IPS-18a (cell line): ENCODE data around the gene WNK2.

Source experiments
- H3K27ac ChIP-seq: one replicate; pipeline ENCODE4 v1.5.1; 2013; ENCODE audit warnings: low read length
- H3K27me3 ChIP-seq: one replicate; pipeline ENCODE4 v1.6.1; 2013; ENCODE audit warnings: mild to moderate bottlenecking, low read length; ENCODE audit not compliant: control insufficient read depth, insufficient read depth
- H3K36me3 ChIP-seq: one replicate; pipeline ENCODE4 v1.6.1; 2013; ENCODE audit warnings: low read depth, low read length; ENCODE audit not compliant: control insufficient read depth
- H3K4me1 ChIP-seq: one replicate; pipeline ENCODE4 v1.6.1; 2013; ENCODE audit warnings: low read depth, low read length; ENCODE audit not compliant: control insufficient read depth
- H3K4me3 ChIP-seq: one replicate; pipeline ENCODE4 v1.5.1; 2013; ENCODE audit warnings: low read length
- H3K9ac ChIP-seq: one replicate; pipeline ENCODE4 v1.6.1; 2013; ENCODE audit warnings: mild to moderate bottlenecking, low read length, moderate library complexity
- H3K9me3 ChIP-seq: one replicate; pipeline ENCODE4 v1.6.1; 2013; ENCODE audit warnings: low read depth, low read length; ENCODE audit not compliant: control insufficient read depth

The WNK2 gene

DNA sequence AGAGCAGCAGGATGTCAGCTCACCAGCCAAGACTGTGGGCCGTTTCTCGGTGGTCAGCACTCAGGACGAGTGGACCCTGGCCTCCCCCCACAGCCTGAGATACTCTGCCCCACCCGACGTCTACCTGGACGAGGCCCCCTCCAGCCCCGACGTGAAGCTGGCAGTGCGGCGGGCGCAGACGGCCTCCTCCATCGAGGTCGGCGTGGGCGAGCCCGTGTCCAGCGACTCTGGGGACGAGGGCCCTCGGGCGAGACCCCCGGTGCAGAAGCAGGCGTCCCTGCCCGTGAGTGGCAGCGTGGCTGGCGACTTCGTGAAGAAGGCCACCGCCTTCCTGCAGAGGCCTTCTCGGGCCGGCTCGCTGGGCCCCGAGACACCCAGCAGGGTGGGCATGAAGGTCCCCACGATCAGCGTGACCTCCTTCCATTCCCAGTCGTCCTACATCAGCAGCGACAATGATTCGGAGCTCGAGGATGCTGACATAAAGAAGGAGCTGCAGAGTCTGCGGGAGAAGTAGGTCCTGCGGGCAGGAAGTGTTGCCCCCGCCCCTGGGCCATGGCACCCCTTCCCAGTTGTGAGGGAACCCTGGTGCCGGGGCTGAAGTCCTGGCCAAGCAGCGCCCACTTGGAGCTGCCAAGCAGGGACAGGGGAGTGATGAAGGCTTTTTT, 108.9 kb downstream of the WNK2 start:
- Histone ChIP-seq H3K27me3 (no peaks in the 10 kb centered on the region), H3K4me1 (no peaks in the 10 kb centered on the region), H3K27ac (no peak overlapping the region), H3K9me3 (no peaks in the 10 kb centered on the region), H3K36me3 (no peaks in the 10 kb centered on the region), H3K4me3 (no peak overlapping the region), H3K9ac (no peak overlapping the region)

DNA sequence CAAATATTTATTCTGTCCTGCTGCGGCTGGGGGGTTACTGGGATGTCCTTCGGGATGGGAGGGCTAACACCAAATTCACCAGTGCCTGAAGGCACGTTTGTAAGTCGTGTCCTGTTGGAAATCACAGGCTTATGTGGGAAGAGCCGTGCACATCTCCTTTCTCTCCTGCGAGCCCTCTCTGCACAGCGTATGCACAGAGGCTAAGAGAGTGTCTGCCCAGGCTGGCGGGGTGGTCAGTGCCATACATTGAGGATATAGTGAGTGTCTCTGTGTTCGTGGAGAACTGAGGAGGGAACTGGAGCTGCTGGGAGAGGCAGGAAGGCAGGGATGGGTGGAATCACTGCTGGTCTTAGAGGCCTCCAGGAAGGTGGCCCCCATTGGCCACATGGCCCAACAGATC, 110.1 kb downstream of the WNK2 start:
- H3K9me3 ChIP-seq, result no peaks in the 10 kb centered on the region
- H3K4me1 ChIP-seq, result no peaks in the 10 kb centered on the region
- no peak overlapping the region for H3K4me3 ChIP-seq
- no peak overlapping the region for H3K27ac ChIP-seq
- H3K27me3 ChIP-seq, result no peaks in the 10 kb centered on the region
- no peak overlapping the region for H3K9ac ChIP-seq
- H3K36me3 ChIP-seq, result no peaks in the 10 kb centered on the region

DNA sequence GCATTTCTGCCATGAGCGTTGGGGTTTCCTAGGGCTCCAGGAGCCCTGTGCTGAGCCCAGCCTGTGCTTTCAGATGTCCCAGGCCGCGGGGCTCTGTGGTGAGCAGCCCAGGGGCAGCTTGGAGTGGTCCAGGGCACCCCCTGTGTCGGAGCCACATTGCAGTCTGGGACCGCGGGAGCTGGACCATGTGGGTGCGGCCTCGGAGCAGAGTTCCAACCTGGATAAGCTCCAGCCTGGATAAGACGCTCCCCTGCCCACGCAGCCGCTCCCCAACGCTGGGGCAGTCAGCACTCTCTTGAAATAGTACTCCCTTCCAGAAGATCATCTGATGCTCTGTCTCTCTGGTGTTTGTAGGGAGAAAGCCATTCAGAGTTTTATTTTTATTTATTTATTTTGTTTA, 111.1 kb downstream of the WNK2 start:
- H3K4me1 ChIP-seq, result no peaks in the 10 kb centered on the region
- no peaks in the 10 kb centered on the region for H3K27me3 ChIP-seq
- H3K36me3 ChIP-seq, result no peaks in the 10 kb centered on the region
- H3K4me3 ChIP-seq, result no peak overlapping the region
- no peaks in the 10 kb centered on the region for H3K9me3 ChIP-seq
- H3K27ac ChIP-seq, result no peak overlapping the region
- no peak overlapping the region for H3K9ac ChIP-seq

- no peaks in the 10 kb centered on the region for H3K9me3 ChIP-seq
- no peaks in the 10 kb centered on the region for H3K4me1 ChIP-seq
- no peaks in the 10 kb centered on the region for H3K36me3 ChIP-seq
- H3K27ac ChIP-seq, result no peak overlapping the region
- H3K27me3 ChIP-seq, result no peaks in the 10 kb centered on the region
- H3K9ac ChIP-seq, result no peak overlapping the region
- no peak overlapping the region for H3K4me3 ChIP-seq
These were observed 111.6 kb downstream of the WNK2 start for GRCh38 chr9:93295456-93296076.

- H3K9me3 ChIP-seq, result no peaks in the 10 kb centered on the region
- no peaks in the 10 kb centered on the region for H3K4me1 ChIP-seq
- H3K27ac ChIP-seq, result no peak overlapping the region
- H3K9ac ChIP-seq, result no peak overlapping the region
- H3K36me3 ChIP-seq, result no peaks in the 10 kb centered on the region
- H3K4me3 ChIP-seq, result no peak overlapping the region
- no peaks in the 10 kb centered on the region for H3K27me3 ChIP-seq
These were observed 113.0 kb downstream of the WNK2 start for GRCh38 chr9:93296889-93297480.

DNA sequence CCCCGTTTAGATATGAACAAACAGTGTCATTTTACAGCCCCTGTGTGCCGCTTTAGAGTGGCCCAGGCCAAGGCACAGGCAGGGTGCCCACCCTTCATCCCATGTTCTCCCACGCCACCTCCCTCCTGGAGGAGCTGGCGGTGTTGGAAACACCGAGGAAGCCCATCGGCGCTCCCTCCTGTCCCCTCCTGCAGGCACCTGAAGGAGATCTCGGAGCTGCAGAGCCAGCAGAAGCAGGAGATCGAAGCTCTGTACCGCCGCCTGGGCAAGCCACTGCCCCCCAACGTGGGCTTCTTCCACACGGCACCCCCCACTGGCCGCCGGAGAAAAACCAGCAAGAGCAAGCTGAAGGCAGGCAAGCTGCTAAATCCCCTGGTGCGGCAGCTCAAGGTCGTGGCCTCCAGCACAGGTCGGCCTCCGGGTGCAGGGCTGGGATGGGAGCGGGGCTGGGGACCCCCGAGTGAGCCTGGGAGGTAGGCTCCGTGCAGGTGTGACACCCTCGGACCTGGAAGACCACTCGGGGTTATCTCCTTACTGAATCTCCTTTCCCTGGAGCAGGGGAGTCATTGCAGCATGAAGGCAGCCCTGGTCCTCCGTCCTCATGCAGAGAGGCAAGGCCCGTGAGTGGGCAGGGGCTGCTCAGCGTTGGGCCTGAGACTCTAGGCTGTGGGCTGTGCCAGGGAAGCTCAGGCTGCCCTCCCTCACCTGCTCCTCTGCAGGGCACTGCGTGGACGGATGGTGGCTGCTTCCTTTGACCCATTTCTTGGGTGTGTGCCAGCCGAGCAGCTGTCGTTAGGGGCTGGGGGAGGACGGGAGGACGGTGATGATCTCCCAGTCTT, 113.9 kb downstream of the WNK2 start:
- H3K27me3 ChIP-seq, result no peaks in the 10 kb centered on the region
- H3K36me3 ChIP-seq, result no peaks in the 10 kb centered on the region
- H3K9me3 ChIP-seq, result no peaks in the 10 kb centered on the region
- H3K4me3 ChIP-seq, result no peak overlapping the region
- no peak overlapping the region for H3K9ac ChIP-seq
- H3K4me1 ChIP-seq, result no peaks in the 10 kb centered on the region
- H3K27ac ChIP-seq, result no peak overlapping the region

DNA sequence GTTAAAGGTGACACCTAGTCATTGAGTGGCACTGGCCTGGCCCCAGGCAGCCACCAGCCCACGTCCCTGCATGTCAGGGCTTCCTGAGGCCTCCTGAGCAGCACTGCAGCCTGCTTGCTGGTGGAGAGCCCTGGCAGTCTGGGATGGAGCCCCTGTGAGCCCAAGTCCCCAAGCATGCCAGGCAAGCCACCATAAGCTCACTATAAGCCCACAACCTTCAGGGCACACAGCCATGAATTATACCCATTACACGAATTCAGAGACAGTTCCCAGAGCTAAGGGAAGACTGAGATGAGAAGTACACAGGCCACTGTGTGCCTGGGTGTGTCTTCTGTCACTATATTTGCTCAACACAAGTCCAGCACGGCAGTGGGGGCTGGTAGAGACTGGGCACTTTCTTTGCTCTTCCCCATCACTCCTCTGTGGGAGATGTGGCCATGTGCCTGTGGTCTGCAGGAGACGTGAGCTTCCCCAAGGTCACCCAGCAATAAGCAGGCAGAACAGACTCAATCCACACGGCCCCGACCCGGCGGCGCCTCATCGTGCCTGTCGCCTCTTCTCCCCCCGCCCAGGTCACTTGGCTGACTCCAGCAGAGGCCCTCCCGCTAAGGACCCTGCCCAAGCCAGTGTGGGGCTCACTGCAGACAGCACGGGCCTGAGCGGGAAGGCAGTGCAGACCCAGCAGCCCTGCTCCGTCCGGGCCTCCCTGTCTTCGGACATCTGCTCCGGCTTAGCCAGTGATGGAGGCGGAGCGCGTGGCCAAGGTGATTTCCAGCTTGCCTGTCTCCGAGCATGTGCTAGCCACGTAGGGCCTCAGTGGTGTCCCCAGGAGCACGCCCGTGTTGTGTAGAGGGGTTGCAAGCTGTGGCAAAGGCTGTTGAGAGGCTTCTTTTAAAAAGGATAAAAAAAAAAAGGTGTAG, 114.8 kb downstream of the WNK2 start:
- Histone ChIP-seq H3K27me3 (no peaks in the 10 kb centered on the region), H3K36me3 (no peaks in the 10 kb centered on the region), H3K4me3 (no peak overlapping the region), H3K4me1 (no peaks in the 10 kb centered on the region), H3K9ac (no peak overlapping the region), H3K9me3 (no peaks in the 10 kb centered on the region), H3K27ac (no peak overlapping the region)

- H3K36me3 ChIP-seq, result no peaks in the 10 kb centered on the region
- H3K9ac ChIP-seq, result no peak overlapping the region
- no peaks in the 10 kb centered on the region for H3K9me3 ChIP-seq
- no peaks in the 10 kb centered on the region for H3K4me1 ChIP-seq
- H3K4me3 ChIP-seq, result no peak overlapping the region
- H3K27me3 ChIP-seq, result no peaks in the 10 kb centered on the region
- no peak overlapping the region for H3K27ac ChIP-seq
These were observed 115.7 kb downstream of the WNK2 start for GRCh38 chr9:93299418-93300174.

DNA sequence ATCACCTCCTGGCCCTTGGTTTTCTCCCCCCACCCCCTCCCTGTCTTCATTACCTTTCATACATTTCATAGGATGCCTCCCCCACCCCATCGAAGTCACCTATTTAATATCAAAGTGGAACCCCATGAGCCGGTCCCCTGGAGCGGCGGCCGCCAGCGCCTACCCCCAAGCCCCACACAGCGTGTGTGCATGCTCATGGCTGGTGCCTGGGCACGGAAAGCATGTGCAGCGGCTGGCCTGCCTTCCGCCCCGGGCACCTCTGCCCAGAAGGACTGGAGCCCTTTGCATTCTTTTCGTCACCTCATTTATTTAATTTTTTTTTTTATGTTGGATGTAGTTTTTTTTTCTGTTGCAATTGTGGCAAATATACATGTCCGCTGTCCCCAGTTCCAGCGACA, 116.2 kb downstream of the WNK2 start:
- H3K9me3 ChIP-seq, result no peaks in the 10 kb centered on the region
- H3K9ac ChIP-seq, result no peak overlapping the region
- H3K4me1 ChIP-seq, result no peaks in the 10 kb centered on the region
- no peak overlapping the region for H3K27ac ChIP-seq
- H3K36me3 ChIP-seq, result no peaks in the 10 kb centered on the region
- no peak overlapping the region for H3K4me3 ChIP-seq
- H3K27me3 ChIP-seq, result no peaks in the 10 kb centered on the region

DNA sequence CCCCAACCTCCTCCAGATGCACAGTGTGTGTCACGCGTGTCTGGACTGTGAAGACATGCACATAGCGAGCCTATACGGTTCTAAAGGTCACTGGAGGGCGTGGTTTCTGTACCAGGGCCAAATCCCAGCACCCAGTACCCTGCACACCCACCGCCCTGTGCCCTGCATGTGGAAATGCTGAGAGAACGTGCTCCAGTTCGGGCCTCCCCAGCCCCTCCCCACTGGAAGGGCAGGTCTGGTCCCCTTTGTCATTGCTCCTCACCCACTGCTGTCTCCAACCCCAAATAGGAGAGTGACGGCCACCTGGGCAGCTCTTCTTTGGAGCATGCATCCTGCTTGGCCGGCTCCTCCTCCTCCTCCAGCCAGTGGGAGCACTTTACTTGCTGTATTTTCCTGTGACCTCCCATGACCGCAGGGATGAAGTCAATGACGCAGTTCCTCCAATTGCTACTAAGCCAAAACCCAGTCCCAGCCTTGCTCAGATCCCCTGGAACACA, 116.7 kb downstream of the WNK2 start:
- Histone ChIP-seq H3K9me3 (no peaks in the 10 kb centered on the region), H3K9ac (no peak overlapping the region), H3K4me3 (no peak overlapping the region), H3K4me1 (no peaks in the 10 kb centered on the region), H3K36me3 (no peaks in the 10 kb centered on the region), H3K27ac (no peak overlapping the region), H3K27me3 (no peaks in the 10 kb centered on the region)
